GM21723 (cell line): ENCODE results near the gene PYGL.

ENCODE experiments used
- ATAC-seq: cut with Tn5 transposase; IDR thresholded peaks from one replicate; pipeline ENCODE4 v1.9.1; 2021; ENCODE audit warnings: mild to moderate bottlenecking, moderate library complexity; ENCODE audit not compliant: unreplicated experiment

The PYGL gene

GRCh38 chr14:50875359-50876070 is 68.8 kb downstream of the PYGL start:
- peak; percentile 97 for ATAC-seq

GRCh38 chr14:50874757-50875156 is 69.5 kb downstream of the PYGL start:
- no peak for ATAC-seq

GRCh38 chr14:50871914-50872732 is 72.2 kb downstream of the PYGL start, which contains the start of gene ABHD12B:
TSS of gene ABHD12B (plus strand) at chr14:50872053. CDS start at chr14:50872175, 122 bp downstream.
- ATAC-seq = no peak

DNA sequence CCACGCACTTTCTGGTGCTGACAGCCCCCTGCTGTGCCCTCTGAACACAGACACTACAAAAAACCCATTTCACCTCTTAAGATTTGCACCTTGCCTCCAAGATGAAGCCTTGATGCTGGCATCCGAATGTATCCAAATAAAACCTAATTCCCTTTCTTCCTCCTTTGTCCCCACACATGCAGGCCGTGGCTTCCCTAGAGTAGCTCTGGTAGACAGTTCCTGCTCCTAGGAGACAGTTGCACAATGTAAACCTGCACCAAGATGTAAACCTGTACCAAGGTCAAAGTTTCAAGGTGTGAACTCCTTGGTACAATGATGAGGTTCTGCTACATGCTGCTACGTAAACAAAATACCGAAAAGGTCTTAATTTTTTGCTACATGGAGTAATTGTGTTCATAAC is 73.1 kb downstream of the PYGL start:
- no peak for ATAC-seq

DNA sequence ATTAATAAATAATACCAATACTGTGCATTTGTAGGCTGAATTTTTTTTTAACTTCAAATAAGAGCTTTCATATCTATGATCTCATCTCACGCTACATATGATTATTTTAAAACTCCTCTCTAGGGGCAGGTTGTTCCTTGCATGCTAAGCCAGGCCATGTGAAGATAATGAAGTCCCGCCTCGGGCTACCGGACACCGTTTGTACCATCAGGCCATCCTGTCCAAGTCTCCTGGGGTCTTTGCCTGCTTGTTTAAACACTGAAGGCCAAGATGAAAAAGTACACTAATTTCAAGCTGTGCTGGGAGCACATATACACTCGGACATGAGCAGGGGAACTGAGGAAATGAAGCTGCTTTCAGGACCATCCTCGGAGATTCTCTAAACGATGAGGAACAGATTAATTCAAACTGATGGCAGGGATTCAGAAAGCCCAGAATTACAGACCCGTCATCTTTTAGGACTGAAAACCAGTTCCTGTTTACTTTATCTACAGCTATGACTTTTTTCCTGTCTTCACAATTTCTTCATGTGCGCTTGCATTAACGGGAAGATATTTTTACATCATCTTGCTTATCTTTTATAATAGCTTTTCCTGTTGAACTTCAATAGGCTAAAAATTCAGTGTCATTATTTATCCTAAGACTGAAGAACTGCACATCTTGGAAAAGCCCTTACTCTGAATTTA is 78.7 kb downstream of the PYGL start:
- no peak for ATAC-seq

DNA sequence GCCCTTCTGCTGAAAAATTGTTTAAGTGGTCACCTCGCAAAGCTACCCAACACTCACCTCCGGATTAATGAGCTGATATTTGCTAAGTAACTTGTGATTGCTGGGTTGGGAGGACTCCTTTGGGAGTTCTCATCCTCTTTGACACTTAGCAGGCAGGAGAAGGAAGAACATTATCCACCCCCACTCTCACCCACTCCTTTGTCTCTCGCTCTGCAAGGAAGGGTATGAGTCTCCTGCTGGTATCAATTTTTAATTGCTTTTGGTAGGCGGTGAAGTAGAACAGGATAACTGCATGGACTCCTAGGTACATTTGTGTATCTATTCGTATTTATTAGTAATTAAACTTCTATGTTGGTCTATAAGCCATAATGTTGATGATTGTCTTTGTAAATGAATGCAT is 79.3 kb downstream of the PYGL start:
- no peak for ATAC-seq

GRCh38 chr14:50864237-50864636 is 80.0 kb downstream of the PYGL start:
- no peak for ATAC-seq

- ATAC-seq = no peak
Measured at GRCh38 chr14:50862036-50862570, 82.2 kb downstream of the PYGL start.

GRCh38 chr14:50860478-50861086 is 83.7 kb downstream of the PYGL start:
- peak; percentile 60 for ATAC-seq

DNA sequence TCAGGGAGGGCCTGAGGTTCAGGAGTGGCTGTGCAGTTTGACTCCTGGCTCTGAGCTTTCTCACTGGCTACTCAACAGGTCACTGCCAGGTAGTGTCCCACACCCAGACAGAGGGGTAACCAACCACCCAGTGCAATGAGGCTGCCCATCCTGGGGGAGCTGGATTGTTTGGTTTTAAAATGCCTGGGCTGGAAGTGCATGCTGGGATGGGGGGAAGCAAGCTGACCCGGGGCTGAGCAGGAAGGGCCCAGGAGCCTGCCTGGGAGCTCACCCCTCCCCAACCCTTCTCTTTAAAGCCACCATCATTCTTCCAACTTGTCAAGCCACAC is 85.0 kb downstream of the PYGL start:
- no peak for ATAC-seq

- ATAC-seq = no peak
Measured at GRCh38 chr14:50856660-50857059, 87.6 kb downstream of the PYGL start.

- ATAC-seq = no peak
Measured at GRCh38 chr14:50855558-50855957, 88.7 kb downstream of the PYGL start.
